HepG2 (cell line): ENCODE data around the gene COQ6. TPM values are rescaled to one million over a fixed set of nuclear protein-coding genes. Genes with fewer than 3 reads are reported as not detected.

ENCODE experiments used
- HOXA7 ChIP-seq: sonication (generic); formaldehyde crosslinking; IDR thresholded peaks from 2 replicates; pipeline ENCODE4 v1.8.1; 2022; ENCODE audit warnings: mild to moderate bottlenecking, missing genetic modification reagents, moderate library complexity
- MYC ChIP-seq: sonication (generic); formaldehyde crosslinking; IDR thresholded peaks from 2 replicates; pipeline ENCODE4 v1.9.0; 2021; ENCODE audit warnings: missing genetic modification reagents, borderline replicate concordance
- PHF21A ChIP-seq: sonication (generic); formaldehyde crosslinking; IDR thresholded peaks from 2 replicates; pipeline ENCODE4 v1.5.0; 2020; ENCODE audit warnings: mild to moderate bottlenecking, missing genetic modification reagents
- RXRB ChIP-seq: IDR thresholded peaks from 2 replicates; pipeline ENCODE4 v1.6.1; 2016; ENCODE audit warnings: borderline replicate concordance, missing genetic modification reagents, missing compliant biosample characterization
- SRY ChIP-seq: sonication (generic); formaldehyde crosslinking; IDR thresholded peaks from 2 replicates; pipeline ENCODE4 v1.8.0; 2022; ENCODE audit warnings: mild to moderate bottlenecking, missing genetic modification reagents
- ZNF17 ChIP-seq: sonication (generic); formaldehyde crosslinking; IDR thresholded peaks from 2 replicates; pipeline ENCODE4 v1.5.0; 2020; ENCODE audit warnings: mild to moderate bottlenecking, missing genetic modification reagents
- ZNF207 ChIP-seq: fragments of 450-650 bp; IDR thresholded peaks from 2 replicates; pipeline ENCODE4 v1.6.1; 2016; ENCODE audit warnings: antibody characterized with exemption, borderline replicate concordance
- ZNF431 ChIP-seq: sonication (generic); formaldehyde crosslinking; IDR thresholded peaks from 2 replicates; pipeline ENCODE4 v1.9.0; 2022; ENCODE audit warnings: missing genetic modification reagents, low read depth, mild to moderate bottlenecking, borderline replicate concordance
- ZNF550 ChIP-seq: sonication (generic); formaldehyde crosslinking; IDR thresholded peaks from 2 replicates; pipeline ENCODE4 v1.4.0; 2020; ENCODE audit warnings: mild to moderate bottlenecking, missing genetic modification reagents, borderline replicate concordance
- ZNF746 ChIP-seq: sonication (generic); formaldehyde crosslinking; IDR thresholded peaks from 2 replicates; pipeline ENCODE4 v1.8.0; 2022; ENCODE audit warnings: mild to moderate bottlenecking, missing genetic modification reagents
- ZNF879 ChIP-seq: sonication (generic); formaldehyde crosslinking; IDR thresholded peaks from 2 replicates; pipeline ENCODE4 v1.8.1; 2023; ENCODE audit warnings: missing genetic modification reagents
- polyA plus RNA-seq, 8 experiments: library from polyadenylated mRNA; depleted of rRNA in 3 of 8; stranded (reverse) in 7 of 8; unstranded in 1 of 8; fragments of >200 nt; fragmentation: Illumina TruSeq in 4 of 8; extraction: Trizol in 4 of 8; gene quantifications; 2 replicates each; pipeline versions ENCODE4 v1.2.1 to v1.2.3, GENCODE V29; 2011 to 2016; ENCODE audit warnings: low read depth in 4 of 8, missing spikeins in 1 of 8, mixed read lengths in 1 of 8; ENCODE audit not compliant: insufficient read depth in 1 of 8
- total RNA-seq, 5 experiments: library from RNA; depleted of rRNA; stranded (reverse); fragments of >200 nt; fragmentation: Illumina TruSeq; extraction: Trizol; gene quantifications; 2 replicates each; pipeline ENCODE4 v1.2.3, GENCODE V29; 2016; ENCODE audit warnings: low read depth in 1 of 5
- TF ChIP-seq, protein P1 (sequence below): sonication (generic); formaldehyde crosslinking; conservative IDR thresholded peaks from 2 replicates; pipeline ENCODE4 v1.8.1; 2023; ENCODE audit warnings: missing genetic modification reagents
- TF ChIP-seq, protein P2 (sequence below): sonication (generic); formaldehyde crosslinking; conservative IDR thresholded peaks from 2 replicates; pipeline ENCODE4 v1.5.0; 2020; ENCODE audit warnings: missing genetic modification reagents
- TF ChIP-seq, protein P3 (sequence below): sonication (generic); formaldehyde crosslinking; IDR thresholded peaks from 2 replicates; pipeline ENCODE4 v1.5.1; 2020; ENCODE audit warnings: mild to moderate bottlenecking, missing genetic modification reagents, borderline replicate concordance
- TF ChIP-seq, protein P4 (sequence below): sonication (generic); formaldehyde crosslinking; IDR thresholded peaks from 2 replicates; pipeline ENCODE4 v1.4.0; 2020; ENCODE audit warnings: missing genetic modification reagents
- TF ChIP-seq, protein P5 (sequence below): IDR thresholded peaks from 2 replicates; pipeline ENCODE4 v1.4.0; 2020; ENCODE audit warnings: mild to moderate bottlenecking, missing genetic modification reagents

Gene COQ6
- total and polyA plus RNA-seq, 2 of the 13 experiments (the other 11 are each of a cell fraction or from before 2014, with no cell fraction given): 18.9 to 34.7 TPM

DNA sequence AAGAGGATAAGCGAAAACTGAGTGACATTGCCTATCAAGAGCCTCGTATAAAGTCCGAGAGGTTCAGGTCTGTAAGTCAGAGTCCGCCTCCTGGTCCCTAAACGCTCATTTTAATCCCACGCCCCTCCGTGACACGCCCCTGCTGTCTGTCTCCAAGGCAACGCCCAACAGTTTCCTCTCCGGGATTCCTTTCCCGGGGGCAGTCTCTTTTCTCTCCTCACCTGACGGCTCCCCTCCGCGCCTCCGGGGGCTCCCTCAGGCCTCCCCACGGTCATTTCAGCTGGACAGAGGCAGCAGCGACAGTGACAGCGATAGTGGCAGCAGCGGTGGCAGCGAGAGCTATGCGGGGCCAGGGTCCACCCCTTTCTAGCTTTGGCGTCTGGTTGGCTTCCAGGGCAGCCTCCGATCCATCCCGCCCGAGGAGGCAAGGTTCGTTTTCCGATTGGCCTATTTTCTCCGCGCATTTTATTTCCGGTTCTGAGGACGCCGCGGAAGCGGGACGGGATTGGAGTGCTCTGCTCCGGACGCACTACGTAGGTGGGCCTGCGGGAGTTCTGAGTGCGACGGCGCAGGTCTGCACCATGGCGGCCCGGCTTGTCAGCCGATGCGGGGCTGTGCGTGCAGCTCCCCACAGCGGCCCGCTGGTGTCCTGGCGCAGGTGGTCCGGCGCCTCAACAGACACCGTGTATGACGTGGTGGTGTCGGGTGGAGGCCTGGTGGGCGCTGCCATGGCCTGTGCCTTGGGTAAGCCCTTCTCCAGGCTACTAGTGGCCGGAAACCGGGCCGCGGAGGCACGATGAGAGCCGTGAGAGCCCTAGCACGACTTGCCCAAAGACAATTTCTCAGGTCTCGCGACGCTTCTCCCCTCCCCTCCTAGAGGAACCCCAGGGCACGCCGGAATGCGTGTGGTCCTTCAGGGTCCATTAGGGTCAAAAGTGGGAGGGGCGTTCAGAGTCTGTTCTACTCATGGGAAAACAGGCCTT, at the start of gene COQ6, which contains the start of gene FAM161B (continued):
- no peak for TF ChIP-seq ZNF17
- TF ChIP-seq, protein P1, sequence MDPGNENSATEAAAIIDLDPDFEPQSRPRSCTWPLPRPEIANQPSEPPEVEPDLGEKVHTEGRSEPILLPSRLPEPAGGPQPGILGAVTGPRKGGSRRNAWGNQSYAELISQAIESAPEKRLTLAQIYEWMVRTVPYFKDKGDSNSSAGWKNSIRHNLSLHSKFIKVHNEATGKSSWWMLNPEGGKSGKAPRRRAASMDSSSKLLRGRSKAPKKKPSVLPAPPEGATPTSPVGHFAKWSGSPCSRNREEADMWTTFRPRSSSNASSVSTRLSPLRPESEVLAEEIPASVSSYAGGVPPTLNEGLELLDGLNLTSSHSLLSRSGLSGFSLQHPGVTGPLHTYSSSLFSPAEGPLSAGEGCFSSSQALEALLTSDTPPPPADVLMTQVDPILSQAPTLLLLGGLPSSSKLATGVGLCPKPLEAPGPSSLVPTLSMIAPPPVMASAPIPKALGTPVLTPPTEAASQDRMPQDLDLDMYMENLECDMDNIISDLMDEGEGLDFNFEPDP (CRISPR knock-in tag): no peak
- peak; percentile 89 for TF ChIP-seq PHF21A (CRISPR knock-in tag)
- TF ChIP-seq HOXA7 (CRISPR knock-in tag): no peak
- TF ChIP-seq SRY: peak; percentile 95
- peak; percentile 85; the same call in 1 of the 2 replicates for TF ChIP-seq MYC (CRISPR knock-in tag)
- TF ChIP-seq, protein P2, sequence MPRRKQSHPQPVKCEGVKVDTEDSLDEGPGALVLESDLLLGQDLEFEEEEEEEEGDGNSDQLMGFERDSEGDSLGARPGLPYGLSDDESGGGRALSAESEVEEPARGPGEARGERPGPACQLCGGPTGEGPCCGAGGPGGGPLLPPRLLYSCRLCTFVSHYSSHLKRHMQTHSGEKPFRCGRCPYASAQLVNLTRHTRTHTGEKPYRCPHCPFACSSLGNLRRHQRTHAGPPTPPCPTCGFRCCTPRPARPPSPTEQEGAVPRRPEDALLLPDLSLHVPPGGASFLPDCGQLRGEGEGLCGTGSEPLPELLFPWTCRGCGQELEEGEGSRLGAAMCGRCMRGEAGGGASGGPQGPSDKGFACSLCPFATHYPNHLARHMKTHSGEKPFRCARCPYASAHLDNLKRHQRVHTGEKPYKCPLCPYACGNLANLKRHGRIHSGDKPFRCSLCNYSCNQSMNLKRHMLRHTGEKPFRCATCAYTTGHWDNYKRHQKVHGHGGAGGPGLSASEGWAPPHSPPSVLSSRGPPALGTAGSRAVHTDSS: no peak
- TF ChIP-seq ZNF207: no peak
- TF ChIP-seq, protein P3, sequence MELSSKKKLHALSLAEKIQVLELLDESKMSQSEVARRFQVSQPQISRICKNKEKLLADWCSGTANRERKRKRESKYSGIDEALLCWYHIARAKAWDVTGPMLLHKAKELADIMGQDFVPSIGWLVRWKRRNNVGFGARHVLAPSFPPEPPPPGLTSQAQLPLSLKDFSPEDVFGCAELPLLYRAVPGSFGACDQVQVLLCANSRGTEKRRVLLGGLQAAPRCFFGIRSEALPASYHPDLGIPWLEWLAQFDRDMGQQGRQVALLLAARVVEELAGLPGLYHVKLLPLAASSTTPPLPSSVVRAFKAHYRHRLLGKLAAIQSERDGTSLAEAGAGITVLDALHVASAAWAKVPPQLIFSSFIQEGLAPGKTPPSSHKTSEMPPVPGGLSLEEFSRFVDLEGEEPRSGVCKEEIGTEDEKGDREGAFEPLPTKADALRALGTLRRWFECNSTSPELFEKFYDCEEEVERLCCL (CRISPR knock-in tag): no peak
- 0 out of 2 replicates have a peak, but pooled peaks have one; percentile 35 for TF ChIP-seq RXRB
- 0 out of 2 replicates have a peak, but pooled peaks have one; percentile 63 for TF ChIP-seq ZNF746 (CRISPR knock-in tag)
- TF ChIP-seq, protein P4, sequence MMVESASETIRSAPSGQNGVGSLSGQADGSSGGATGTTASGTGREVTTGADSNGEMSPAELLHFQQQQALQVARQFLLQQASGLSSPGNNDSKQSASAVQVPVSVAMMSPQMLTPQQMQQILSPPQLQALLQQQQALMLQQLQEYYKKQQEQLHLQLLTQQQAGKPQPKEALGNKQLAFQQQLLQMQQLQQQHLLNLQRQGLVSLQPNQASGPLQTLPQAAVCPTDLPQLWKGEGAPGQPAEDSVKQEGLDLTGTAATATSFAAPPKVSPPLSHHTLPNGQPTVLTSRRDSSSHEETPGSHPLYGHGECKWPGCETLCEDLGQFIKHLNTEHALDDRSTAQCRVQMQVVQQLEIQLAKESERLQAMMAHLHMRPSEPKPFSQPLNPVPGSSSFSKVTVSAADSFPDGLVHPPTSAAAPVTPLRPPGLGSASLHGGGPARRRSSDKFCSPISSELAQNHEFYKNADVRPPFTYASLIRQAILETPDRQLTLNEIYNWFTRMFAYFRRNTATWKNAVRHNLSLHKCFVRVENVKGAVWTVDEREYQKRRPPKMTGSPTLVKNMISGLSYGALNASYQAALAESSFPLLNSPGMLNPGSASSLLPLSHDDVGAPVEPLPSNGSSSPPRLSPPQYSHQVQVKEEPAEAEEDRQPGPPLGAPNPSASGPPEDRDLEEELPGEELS (CRISPR knock-in tag): no peak
- TF ChIP-seq ZNF431: no peak
- TF ChIP-seq, protein P5, sequence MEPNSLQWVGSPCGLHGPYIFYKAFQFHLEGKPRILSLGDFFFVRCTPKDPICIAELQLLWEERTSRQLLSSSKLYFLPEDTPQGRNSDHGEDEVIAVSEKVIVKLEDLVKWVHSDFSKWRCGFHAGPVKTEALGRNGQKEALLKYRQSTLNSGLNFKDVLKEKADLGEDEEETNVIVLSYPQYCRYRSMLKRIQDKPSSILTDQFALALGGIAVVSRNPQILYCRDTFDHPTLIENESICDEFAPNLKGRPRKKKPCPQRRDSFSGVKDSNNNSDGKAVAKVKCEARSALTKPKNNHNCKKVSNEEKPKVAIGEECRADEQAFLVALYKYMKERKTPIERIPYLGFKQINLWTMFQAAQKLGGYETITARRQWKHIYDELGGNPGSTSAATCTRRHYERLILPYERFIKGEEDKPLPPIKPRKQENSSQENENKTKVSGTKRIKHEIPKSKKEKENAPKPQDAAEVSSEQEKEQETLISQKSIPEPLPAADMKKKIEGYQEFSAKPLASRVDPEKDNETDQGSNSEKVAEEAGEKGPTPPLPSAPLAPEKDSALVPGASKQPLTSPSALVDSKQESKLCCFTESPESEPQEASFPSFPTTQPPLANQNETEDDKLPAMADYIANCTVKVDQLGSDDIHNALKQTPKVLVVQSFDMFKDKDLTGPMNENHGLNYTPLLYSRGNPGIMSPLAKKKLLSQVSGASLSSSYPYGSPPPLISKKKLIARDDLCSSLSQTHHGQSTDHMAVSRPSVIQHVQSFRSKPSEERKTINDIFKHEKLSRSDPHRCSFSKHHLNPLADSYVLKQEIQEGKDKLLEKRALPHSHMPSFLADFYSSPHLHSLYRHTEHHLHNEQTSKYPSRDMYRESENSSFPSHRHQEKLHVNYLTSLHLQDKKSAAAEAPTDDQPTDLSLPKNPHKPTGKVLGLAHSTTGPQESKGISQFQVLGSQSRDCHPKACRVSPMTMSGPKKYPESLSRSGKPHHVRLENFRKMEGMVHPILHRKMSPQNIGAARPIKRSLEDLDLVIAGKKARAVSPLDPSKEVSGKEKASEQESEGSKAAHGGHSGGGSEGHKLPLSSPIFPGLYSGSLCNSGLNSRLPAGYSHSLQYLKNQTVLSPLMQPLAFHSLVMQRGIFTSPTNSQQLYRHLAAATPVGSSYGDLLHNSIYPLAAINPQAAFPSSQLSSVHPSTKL (CRISPR knock-in tag): peak; percentile 9; the same call in 1 of the 2 replicates
- TF ChIP-seq ZNF550 (CRISPR knock-in tag): no peak
- TF ChIP-seq ZNF879 (CRISPR knock-in tag): peak; percentile 83; the same call in 1 of the 2 replicates
